ENCODE measurements around the gene CLIP4.

- TF ChIP-seq, protein P1, sequence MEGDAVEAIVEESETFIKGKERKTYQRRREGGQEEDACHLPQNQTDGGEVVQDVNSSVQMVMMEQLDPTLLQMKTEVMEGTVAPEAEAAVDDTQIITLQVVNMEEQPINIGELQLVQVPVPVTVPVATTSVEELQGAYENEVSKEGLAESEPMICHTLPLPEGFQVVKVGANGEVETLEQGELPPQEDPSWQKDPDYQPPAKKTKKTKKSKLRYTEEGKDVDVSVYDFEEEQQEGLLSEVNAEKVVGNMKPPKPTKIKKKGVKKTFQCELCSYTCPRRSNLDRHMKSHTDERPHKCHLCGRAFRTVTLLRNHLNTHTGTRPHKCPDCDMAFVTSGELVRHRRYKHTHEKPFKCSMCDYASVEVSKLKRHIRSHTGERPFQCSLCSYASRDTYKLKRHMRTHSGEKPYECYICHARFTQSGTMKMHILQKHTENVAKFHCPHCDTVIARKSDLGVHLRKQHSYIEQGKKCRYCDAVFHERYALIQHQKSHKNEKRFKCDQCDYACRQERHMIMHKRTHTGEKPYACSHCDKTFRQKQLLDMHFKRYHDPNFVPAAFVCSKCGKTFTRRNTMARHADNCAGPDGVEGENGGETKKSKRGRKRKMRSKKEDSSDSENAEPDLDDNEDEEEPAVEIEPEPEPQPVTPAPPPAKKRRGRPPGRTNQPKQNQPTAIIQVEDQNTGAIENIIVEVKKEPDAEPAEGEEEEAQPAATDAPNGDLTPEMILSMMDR (IDR thresholded peaks at IDR 0.05), result no peak
- TF ChIP-seq, protein P2, sequence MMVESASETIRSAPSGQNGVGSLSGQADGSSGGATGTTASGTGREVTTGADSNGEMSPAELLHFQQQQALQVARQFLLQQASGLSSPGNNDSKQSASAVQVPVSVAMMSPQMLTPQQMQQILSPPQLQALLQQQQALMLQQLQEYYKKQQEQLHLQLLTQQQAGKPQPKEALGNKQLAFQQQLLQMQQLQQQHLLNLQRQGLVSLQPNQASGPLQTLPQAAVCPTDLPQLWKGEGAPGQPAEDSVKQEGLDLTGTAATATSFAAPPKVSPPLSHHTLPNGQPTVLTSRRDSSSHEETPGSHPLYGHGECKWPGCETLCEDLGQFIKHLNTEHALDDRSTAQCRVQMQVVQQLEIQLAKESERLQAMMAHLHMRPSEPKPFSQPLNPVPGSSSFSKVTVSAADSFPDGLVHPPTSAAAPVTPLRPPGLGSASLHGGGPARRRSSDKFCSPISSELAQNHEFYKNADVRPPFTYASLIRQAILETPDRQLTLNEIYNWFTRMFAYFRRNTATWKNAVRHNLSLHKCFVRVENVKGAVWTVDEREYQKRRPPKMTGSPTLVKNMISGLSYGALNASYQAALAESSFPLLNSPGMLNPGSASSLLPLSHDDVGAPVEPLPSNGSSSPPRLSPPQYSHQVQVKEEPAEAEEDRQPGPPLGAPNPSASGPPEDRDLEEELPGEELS (CRISPR knock-in tag; IDR thresholded peaks at IDR 0.05), result no peak
- TF ChIP-seq, protein P3, sequence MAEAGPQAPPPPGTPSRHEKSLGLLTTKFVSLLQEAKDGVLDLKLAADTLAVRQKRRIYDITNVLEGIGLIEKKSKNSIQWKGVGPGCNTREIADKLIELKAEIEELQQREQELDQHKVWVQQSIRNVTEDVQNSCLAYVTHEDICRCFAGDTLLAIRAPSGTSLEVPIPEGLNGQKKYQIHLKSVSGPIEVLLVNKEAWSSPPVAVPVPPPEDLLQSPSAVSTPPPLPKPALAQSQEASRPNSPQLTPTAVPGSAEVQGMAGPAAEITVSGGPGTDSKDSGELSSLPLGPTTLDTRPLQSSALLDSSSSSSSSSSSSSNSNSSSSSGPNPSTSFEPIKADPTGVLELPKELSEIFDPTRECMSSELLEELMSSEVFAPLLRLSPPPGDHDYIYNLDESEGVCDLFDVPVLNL (CRISPR knock-in tag; IDR thresholded peaks at IDR 0.05; ENCODE audit: borderline replicate concordance, low read depth), result no peak
Measured at GRCh38 chr2:29223257-29223656, 108.0 kb downstream of the CLIP4 start.
